IPS-18a (cell line): ENCODE results near the gene SPOCK1.
"Not testable (repeated sequence)": the region's sequence is repeated elsewhere in the genome, so short reads cannot be mapped to it uniquely, and the experiment has no call there.

Source experiments
- H3K27ac ChIP-seq: one replicate; pipeline ENCODE4 v1.5.1; 2013; ENCODE audit warnings: low read length
- H3K27me3 ChIP-seq: one replicate; pipeline ENCODE4 v1.6.1; 2013; ENCODE audit warnings: mild to moderate bottlenecking, low read length; ENCODE audit not compliant: control insufficient read depth, insufficient read depth
- H3K36me3 ChIP-seq: one replicate; pipeline ENCODE4 v1.6.1; 2013; ENCODE audit warnings: low read depth, low read length; ENCODE audit not compliant: control insufficient read depth
- H3K4me1 ChIP-seq: one replicate; pipeline ENCODE4 v1.6.1; 2013; ENCODE audit warnings: low read depth, low read length; ENCODE audit not compliant: control insufficient read depth
- H3K4me3 ChIP-seq: one replicate; pipeline ENCODE4 v1.5.1; 2013; ENCODE audit warnings: low read length
- H3K9ac ChIP-seq: one replicate; pipeline ENCODE4 v1.6.1; 2013; ENCODE audit warnings: mild to moderate bottlenecking, low read length, moderate library complexity
- H3K9me3 ChIP-seq: one replicate; pipeline ENCODE4 v1.6.1; 2013; ENCODE audit warnings: low read depth, low read length; ENCODE audit not compliant: control insufficient read depth

SPOCK1 gene

GRCh38 chr5:137250421-137250820 lies 248.7 kb downstream of the SPOCK1 start:
- Histone ChIP-seq H3K4me1 (no peaks in the 10 kb centered on the region), H3K9me3 (no peaks in the 10 kb centered on the region), H3K27me3 (no peaks in the 10 kb centered on the region), H3K27ac (no peak overlapping the region), H3K36me3 (no peaks in the 10 kb centered on the region), H3K4me3 (no peak overlapping the region), H3K9ac (no peak overlapping the region)

DNA sequence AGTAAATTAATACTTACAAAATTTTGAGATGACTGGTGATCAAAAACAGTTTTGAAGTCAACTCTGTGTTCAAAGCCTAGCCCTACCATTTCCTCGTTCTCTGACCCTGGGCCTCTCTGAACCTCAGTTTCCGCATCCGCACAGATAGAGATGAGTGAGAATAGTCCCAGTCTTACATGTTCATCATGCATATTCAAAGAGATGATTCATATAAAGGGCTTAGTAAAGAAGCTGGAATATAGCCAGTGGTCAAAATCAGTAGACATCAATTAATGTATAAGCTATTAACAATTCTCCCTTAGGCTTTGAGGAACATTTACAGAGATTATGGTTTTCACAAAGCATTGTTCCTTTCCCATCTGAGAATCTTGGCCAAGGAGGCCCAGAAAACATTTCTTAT lies 250.6 kb downstream of the SPOCK1 start:
- H3K4me1 ChIP-seq = no peaks in the 10 kb centered on the region
- no peaks in the 10 kb centered on the region for H3K27me3 ChIP-seq
- no peak overlapping the region for H3K9ac ChIP-seq
- no peaks in the 10 kb centered on the region for H3K36me3 ChIP-seq
- no peaks in the 10 kb centered on the region for H3K9me3 ChIP-seq
- no peak overlapping the region for H3K4me3 ChIP-seq
- no peak overlapping the region for H3K27ac ChIP-seq

- Histone ChIP-seq H3K27me3 (no peaks in the 10 kb centered on the region), H3K9ac (no peak overlapping the region), H3K4me1 (no peaks in the 10 kb centered on the region), H3K4me3 (no peak overlapping the region), H3K27ac (no peak overlapping the region), H3K36me3 (no peaks in the 10 kb centered on the region), H3K9me3 (no peaks in the 10 kb centered on the region)
Measured at GRCh38 chr5:137245438-137245837, 253.7 kb downstream of the SPOCK1 start.

GRCh38 chr5:137240285-137240684 lies 258.8 kb downstream of the SPOCK1 start:
- Histone ChIP-seq H3K4me1 (no peaks in the 10 kb centered on the region), H3K27ac (no peak overlapping the region), H3K9ac (no peak overlapping the region), H3K27me3 (no peaks in the 10 kb centered on the region), H3K9me3 (no peaks in the 10 kb centered on the region), H3K36me3 (no peaks in the 10 kb centered on the region), H3K4me3 (no peak overlapping the region)

DNA sequence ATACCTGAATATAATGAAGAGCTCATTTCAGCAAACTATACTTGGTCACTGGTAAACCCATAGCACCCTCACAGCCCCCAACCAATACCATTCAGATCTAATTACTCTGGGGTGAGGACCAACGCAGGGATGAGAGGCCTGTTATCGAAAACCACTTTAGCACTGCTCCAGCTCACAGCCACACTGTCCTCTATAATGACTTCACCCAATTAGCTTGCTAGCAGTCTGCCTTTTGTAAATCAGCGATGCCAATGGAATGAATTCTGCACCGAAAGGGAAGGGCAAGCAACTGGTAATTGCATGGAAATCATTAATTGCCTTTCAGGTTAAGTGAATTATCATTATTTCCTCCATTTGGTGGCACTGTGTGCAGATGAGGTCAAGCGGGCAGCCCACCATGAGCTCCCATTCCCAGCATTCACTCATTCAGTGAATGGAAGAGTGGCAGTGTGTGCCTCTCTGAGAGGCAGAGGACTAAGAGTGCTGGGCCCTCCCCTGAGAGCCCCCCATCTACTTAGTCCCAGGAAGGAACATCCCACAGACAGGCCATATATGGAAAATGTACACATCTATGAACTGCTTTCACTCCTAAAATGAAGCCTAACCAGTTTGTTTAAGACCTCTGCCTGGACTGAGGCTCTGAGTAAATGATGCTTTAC lies 262.1 kb downstream of the SPOCK1 start:
- Histone ChIP-seq H3K4me3 (no peak overlapping the region), H3K9ac (no peak overlapping the region), H3K4me1 (no peaks in the 10 kb centered on the region), H3K9me3 (no peaks in the 10 kb centered on the region), H3K27me3 (no peaks in the 10 kb centered on the region), H3K27ac (no peak overlapping the region), H3K36me3 (no peaks in the 10 kb centered on the region)

DNA sequence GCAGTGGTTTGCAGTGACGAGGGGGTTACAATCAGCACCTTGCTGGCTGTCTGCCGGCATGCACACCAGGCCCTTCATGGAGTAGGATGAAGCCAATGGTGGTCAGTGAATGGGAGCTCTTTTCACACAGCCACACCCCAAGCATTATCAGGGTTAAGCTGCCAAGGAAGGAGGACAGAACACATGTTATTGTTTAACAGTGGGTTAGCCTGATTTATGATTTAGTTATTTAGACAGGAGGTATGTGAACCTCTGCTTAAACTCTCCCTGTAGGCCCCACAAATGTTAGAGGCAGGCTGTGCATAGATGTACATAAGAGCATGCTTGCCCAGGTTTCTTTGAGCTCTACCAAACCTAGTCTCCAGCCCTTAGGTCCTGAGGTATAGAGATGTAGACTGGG lies 262.9 kb downstream of the SPOCK1 start:
- Histone ChIP-seq H3K36me3 (no peaks in the 10 kb centered on the region), H3K27ac (no peak overlapping the region), H3K4me3 (no peak overlapping the region), H3K9ac (no peak overlapping the region), H3K4me1 (no peaks in the 10 kb centered on the region), H3K27me3 (no peaks in the 10 kb centered on the region), H3K9me3 (no peaks in the 10 kb centered on the region)

GRCh38 chr5:137234973-137235943 lies 263.9 kb downstream of the SPOCK1 start:
- Histone ChIP-seq H3K4me3 (no peak overlapping the region), H3K36me3 (no peaks in the 10 kb centered on the region), H3K9ac (no peak overlapping the region), H3K27me3 (no peaks in the 10 kb centered on the region), H3K4me1 (no peaks in the 10 kb centered on the region), H3K9me3 (no peaks in the 10 kb centered on the region), H3K27ac (no peak overlapping the region)

DNA sequence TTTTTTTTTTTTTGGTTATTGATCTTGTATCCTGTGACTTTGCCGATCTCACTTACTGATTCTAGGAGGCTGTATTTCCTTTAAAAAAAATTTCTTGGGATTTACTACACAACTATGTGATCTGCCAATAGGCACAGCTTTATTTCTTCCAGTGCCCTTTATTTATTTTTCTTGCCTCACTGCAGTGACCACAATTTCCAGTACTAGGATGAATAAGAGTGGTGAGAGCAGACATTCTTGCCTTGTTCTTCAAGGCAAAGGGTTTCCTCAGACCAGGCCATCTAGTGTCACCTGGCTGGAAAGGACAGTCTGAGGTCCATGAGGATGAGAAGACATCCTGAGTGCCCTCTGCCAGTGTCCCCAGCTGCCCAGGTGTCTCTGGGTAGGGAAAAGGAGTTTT lies 265.4 kb downstream of the SPOCK1 start:
- Histone ChIP-seq H3K4me1 (no peaks in the 10 kb centered on the region), H3K9ac (no peak overlapping the region), H3K4me3 (no peak overlapping the region), H3K27ac (no peak overlapping the region), H3K9me3 (no peaks in the 10 kb centered on the region), H3K36me3 (no peaks in the 10 kb centered on the region), H3K27me3 (no peaks in the 10 kb centered on the region)

DNA sequence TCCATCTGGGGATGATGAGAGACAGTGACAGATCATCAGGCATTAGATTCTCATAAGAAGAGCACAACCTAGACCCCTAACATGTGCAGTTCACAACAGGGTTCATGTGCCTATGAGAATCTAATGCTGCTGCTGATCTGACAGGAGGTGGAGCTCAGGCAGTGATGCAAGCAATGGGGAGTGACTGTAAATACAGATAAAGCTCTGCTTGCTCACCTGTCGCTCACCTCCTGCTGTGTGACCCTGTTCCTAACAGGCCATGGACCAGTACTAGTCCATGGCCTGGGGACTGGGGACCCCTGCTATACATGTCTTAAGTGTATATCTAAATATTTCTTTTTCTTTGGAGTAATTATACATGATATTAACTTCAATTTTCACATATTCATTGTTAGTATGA lies 265.8 kb downstream of the SPOCK1 start:
- H3K27ac ChIP-seq, H3K9ac ChIP-seq, H3K27me3 ChIP-seq, H3K9me3 ChIP-seq, H3K4me3 ChIP-seq, H3K4me1 ChIP-seq, H3K36me3 ChIP-seq: not testable (repeated sequence)

- Histone ChIP-seq H3K36me3 (no peaks in the 10 kb centered on the region), H3K4me3 (no peak overlapping the region), H3K27ac (no peak overlapping the region), H3K9me3 (no peaks in the 10 kb centered on the region), H3K9ac (no peak overlapping the region), H3K4me1 (no peaks in the 10 kb centered on the region), H3K27me3 (no peaks in the 10 kb centered on the region)
Measured at GRCh38 chr5:137231540-137231939, 267.6 kb downstream of the SPOCK1 start.

- Histone ChIP-seq H3K9ac (no peak overlapping the region), H3K27ac (no peak overlapping the region), H3K36me3 (no peaks in the 10 kb centered on the region), H3K4me3 (no peak overlapping the region), H3K9me3 (no peaks in the 10 kb centered on the region), H3K4me1 (no peaks in the 10 kb centered on the region), H3K27me3 (no peaks in the 10 kb centered on the region)
Measured at GRCh38 chr5:137228816-137229215, 270.3 kb downstream of the SPOCK1 start.

DNA sequence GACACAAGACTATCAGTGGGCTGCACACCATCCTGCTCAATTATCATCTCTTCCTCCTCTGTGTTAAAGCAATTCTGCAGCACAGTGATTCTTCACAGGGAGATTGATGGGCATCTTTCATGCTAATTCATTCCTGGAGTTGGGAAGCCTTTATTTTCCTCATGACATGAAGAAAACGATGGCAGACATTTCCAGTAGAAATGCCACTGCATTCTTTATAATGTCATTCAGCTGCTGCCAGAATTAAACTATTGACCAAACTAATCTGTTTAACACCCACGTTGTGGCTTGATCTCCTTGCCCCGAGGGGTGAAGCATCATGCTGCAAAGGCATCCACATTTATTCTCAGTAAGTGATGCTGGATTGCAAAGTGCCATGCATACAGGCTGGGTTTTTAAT lies 273.0 kb downstream of the SPOCK1 start:
- Histone ChIP-seq H3K9me3 (no peaks in the 10 kb centered on the region), H3K4me1 (no peaks in the 10 kb centered on the region), H3K27me3 (no peaks in the 10 kb centered on the region), H3K4me3 (no peak overlapping the region), H3K27ac (no peak overlapping the region), H3K36me3 (no peaks in the 10 kb centered on the region), H3K9ac (no peak overlapping the region)
